Heart left ventricle (tissue), 16 donors: ENCODE measurements around the gene RMND5B. TPM values are rescaled to one million over a fixed set of nuclear protein-coding genes. Genes with fewer than 3 reads are reported as not detected.
A peak's percentile ranks its signal among the peaks of the same experiment; 100 is the strongest.

Experiments
- ATAC-seq, 4 donors: fragments of 200-7000 bp; cut with Tn5 transposase; one replicate each; pipeline ENCODE4 v1.9.1; 2020 to 2022; ENCODE audit warnings: moderate library complexity in 4 of 4, mild to moderate bottlenecking in 3 of 4, moderate number of reproducible peaks in 1 of 4
- DNase-seq, 5 donors: peaks; one replicate each; pipeline ENCODE4 v3.0.0-alpha.2; 2020
- H3K27ac ChIP-seq, 12 donors: fragments of 200-600 bp; sonication (generic) in 4 of 12; one replicate each; pipeline versions ENCODE4 v1.5.0 to v1.8.0; 2016 to 2022; ENCODE audit warnings: mild to moderate bottlenecking in 2 of 12
- H3K27me3 ChIP-seq, 9 donors: fragments of 200-600 bp; sonication (generic) in 2 of 9; one replicate each; pipeline versions ENCODE4 v1.5.1 to v1.8.0; 2016 to 2022; ENCODE audit warnings: mild to moderate bottlenecking in 3 of 9
- H3K36me3 ChIP-seq, 9 donors: fragments of 200-600 bp; sonication (generic) in 2 of 9; one replicate each; pipeline versions ENCODE4 v1.5.0 to v1.8.0; 2018 to 2022; ENCODE audit warnings: mild to moderate bottlenecking in 2 of 9
- H3K4me1 ChIP-seq, 12 donors: fragments of 200-600 bp; sonication (generic) in 4 of 12; one replicate each; pipeline versions ENCODE4 v1.5.0 to v1.8.0; 2016 to 2022; ENCODE audit warnings: mild to moderate bottlenecking in 3 of 12
- H3K4me3 ChIP-seq, 12 donors: fragments of 200-600 bp; sonication (generic) in 4 of 12; one replicate each; pipeline versions ENCODE4 v1.5.0 to v1.8.0; 2017 to 2022; ENCODE audit warnings: mild to moderate bottlenecking in 9 of 12, moderate library complexity in 4 of 12
- H3K9me3 ChIP-seq, 12 donors: fragments of 200-600 bp; sonication (generic) in 4 of 12; one replicate each; pipeline versions ENCODE4 v1.5.0 to v1.8.0; 2016 to 2022; ENCODE audit warnings: mild to moderate bottlenecking in 1 of 12
- POLR2A ChIP-seq, 2 donors: fragments of 450-650 bp; IDR thresholded peaks; one replicate each; pipeline ENCODE4 v1.6.1; 2017; ENCODE audit warnings: antibody characterized with exemption in 2 of 2, mild to moderate bottlenecking in 2 of 2, moderate library complexity in 2 of 2
- WGBS, 4 donors: extraction: QIAGEN DNeasy Blood & Tissue Kit in 2 of 4; methylation state at CpG; one replicate each; pipeline versions ENCODE4 v1.1.5 to v1.1.7; 2013 to 2018; 5-methylcytosine and 5-hydroxymethylcytosine counted together
- intact Hi-C, 10 donors: fragments of 100-400 bp; cut with DNase I; formaldehyde crosslinking; loops; one replicate each; pipeline versions ENCODE4 v1.11.1 to v1.14.2; 2022
- polyA plus RNA-seq, 2 donors: library from polyadenylated mRNA; stranded (reverse); fragments of 200-250 nt; gene quantifications; one replicate each; pipeline ENCODE4 v1.2.3, GENCODE V29; 2013
- total RNA-seq, 9 donors: library from RNA; depleted of rRNA in 2 of 9; stranded (reverse); fragments of >200 nt in 2 of 9; fragmentation: NEBNext Ultra II Directional in 3 of 9; extraction: Animal tissue kit (Norgen Biotek cat#: 25700) in 3 of 9; gene quantifications; one replicate each; pipeline versions ENCODE4 v1.1.0 to v1.2.4, GENCODE V29; 2016 to 2023
- TF ChIP-seq, protein P1 (sequence below), 12 donors: fragments of 200-600 bp; sonication (generic) in 4 of 12; IDR thresholded peaks; one replicate each; pipeline versions ENCODE4 v1.5.0 to v1.8.0; 2018 to 2022; ENCODE audit warnings: antibody characterized with exemption in 12 of 12, mild to moderate bottlenecking in 5 of 12
- donor health status: ischemic (EF 13 %, LVEDD 7.1; RV severe dilation, severe dysfunction).
- donor health status: healthy with polysubstance abuse.
- donor health status: DM: no; HTN: yes; CAD: no.
- donor health status: DM: no; HTN: no; CAD: no.
- donor health status: ischemic (EF 25% LVEDD 6.9; RV normal size, moderate dysfunction).
- donor health status: ischemic (EF 25% LVEDD 5.7; RV mildly dilated, moderate dysfunction).
- donor health status: healthy.
- donor health status: DM: yes; HTN: yes; CAD: no.
- donor health status: ischemic (EF 35%, LVEDD 5.7; RV mildly dilated, moderate dysfunction).
- donor health status: nonischemic (EF 11% LVEDD 7.7; RV severe dilation, severe dysfunction).
- donor health status: DM: yes; HTN: yes; CAD: no.
- donor health status: PGD.
- donor health status: ischemic (EF 29% LVEDD 5.4; RV normal size, mild dysfunction).
- donor health status: nonischemic (EF 23%, LVEDD 6.1; RV moderate dilation, normal function).

The RMND5B gene
- total and polyA plus RNA-seq, 11 donors, result 26.4 to 42.2 (median 32.7) TPM

DNA sequence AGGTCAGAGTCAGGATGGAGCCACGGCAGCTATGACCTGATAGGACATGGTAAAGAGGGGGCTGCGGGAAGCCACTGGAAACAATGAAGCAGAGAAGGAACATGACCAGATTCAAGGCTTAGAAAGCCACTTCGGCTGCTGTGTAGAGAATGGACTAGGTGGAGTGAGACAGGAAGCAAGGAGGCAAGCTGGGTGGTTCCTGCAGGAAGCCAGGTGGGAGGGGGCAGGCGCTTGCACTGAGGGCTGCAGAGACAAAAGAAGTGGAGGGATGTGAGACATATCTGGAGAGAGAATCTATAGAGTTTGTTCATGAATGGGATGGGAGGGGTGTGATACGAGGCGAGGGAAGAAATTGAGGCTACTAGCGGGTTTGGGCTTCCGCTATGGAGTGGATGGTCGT is 36.5 kb upstream of the RMND5B start:
- no peaks in the 10 kb centered on the region for H3K36me3 ChIP-seq
- DNase-seq (peak in 1 of 5 donors; percentile 7), ATAC-seq (no peak)
- intact Hi-C loops, result no loop called here
- peaks cover 0 to 12% (median 0%) of the 10 kb centered on the region in 12 donors for H3K9me3 ChIP-seq
- H3K4me1 ChIP-seq, result no peaks in the 10 kb centered on the region
- H3K27ac ChIP-seq, result no peak overlapping the region
- H3K4me3 ChIP-seq, result no peak overlapping the region
- TF ChIP-seq, protein P1, sequence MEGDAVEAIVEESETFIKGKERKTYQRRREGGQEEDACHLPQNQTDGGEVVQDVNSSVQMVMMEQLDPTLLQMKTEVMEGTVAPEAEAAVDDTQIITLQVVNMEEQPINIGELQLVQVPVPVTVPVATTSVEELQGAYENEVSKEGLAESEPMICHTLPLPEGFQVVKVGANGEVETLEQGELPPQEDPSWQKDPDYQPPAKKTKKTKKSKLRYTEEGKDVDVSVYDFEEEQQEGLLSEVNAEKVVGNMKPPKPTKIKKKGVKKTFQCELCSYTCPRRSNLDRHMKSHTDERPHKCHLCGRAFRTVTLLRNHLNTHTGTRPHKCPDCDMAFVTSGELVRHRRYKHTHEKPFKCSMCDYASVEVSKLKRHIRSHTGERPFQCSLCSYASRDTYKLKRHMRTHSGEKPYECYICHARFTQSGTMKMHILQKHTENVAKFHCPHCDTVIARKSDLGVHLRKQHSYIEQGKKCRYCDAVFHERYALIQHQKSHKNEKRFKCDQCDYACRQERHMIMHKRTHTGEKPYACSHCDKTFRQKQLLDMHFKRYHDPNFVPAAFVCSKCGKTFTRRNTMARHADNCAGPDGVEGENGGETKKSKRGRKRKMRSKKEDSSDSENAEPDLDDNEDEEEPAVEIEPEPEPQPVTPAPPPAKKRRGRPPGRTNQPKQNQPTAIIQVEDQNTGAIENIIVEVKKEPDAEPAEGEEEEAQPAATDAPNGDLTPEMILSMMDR (IDR thresholded peaks at IDR 0.05), result no peak
- no peak for TF ChIP-seq POLR2A (IDR thresholded peaks at IDR 0.05)
- H3K27me3 ChIP-seq, result peaks cover 0 to 5% (median 0%) of the 10 kb centered on the region in 9 donors
- 73 to 77% (median 77%) methylated on average over 9 of the region's 9 CpGs for WGBS, 4 donors

DNA sequence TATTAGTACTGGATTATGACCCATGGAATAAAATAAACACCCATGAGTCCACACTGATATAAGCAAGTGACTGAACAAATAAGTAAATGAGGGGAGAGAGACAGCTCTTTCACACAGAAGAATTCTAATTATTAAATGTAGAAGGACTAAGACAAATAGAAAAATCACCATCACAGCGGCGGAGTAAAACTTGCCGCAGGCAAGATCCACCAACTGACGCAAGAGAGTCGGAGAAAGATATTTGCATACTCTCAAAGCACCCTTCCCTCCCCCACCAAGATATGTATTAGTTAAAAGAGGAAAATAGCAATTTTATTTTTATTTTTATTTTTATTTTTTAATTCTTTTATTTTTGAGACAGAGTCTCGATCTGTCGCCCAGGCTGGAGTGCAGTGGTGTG is 32.1 kb upstream of the RMND5B start:
- TF ChIP-seq, protein P1 (IDR thresholded peaks at IDR 0.05), result no peak
- no peak for TF ChIP-seq POLR2A (IDR thresholded peaks at IDR 0.05)
- no peak for DNase-seq
- WGBS, 4 donors, result 92 to 95% (median 93%) methylated on average over 7 of the region's 7 CpGs
- Histone ChIP-seq H3K4me1 (no peaks in the 10 kb centered on the region), H3K27ac (no peak overlapping the region), H3K36me3 (no peaks in the 10 kb centered on the region), H3K27me3 (peaks cover 0 to 5% (median 0%) of the 10 kb centered on the region in 9 donors), H3K9me3 (no peaks in the 10 kb centered on the region), H3K4me3 (no peak overlapping the region)
- ATAC-seq, result no peak
- intact Hi-C loops, result no loop called here

DNA sequence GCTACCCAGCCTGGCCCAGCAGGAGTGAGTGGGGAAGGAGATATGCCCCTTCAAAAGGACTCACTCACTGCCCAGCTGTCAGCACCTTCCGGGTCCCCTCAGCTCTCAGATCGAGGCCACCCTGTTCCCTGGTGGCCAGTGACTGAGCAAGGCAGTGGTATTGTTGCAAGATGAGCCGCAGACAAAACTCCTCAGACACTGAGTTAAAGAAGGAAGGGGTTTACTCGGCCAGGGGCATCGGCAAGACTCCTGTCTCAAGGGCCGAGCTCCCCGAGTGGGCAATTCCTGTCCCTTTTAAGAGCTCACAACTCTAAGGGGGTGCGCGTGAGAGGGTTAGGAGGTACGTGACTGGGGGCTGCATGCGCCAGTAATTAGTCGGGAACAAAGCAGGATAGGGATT is 27.2 kb upstream of the RMND5B start:
- Histone ChIP-seq H3K36me3 (no peaks in the 10 kb centered on the region), H3K27ac (no peak overlapping the region), H3K4me3 (no peak overlapping the region), H3K27me3 (no peaks in the 10 kb centered on the region), H3K9me3 (no peaks in the 10 kb centered on the region), H3K4me1 (peaks cover 0 to 1% (median 0%) of the 10 kb centered on the region in 12 donors)
- WGBS, 4 donors, result 85 to 91% (median 87%) methylated on average over 12 of the region's 12 CpGs
- TF ChIP-seq, protein P1 (IDR thresholded peaks at IDR 0.05), result no peak
- TF ChIP-seq POLR2A (IDR thresholded peaks at IDR 0.05), result no peak
- intact Hi-C loops, result no loop called here
- peak in 1 of 5 donors; percentile 52 for DNase-seq
- ATAC-seq, result no peak

DNA sequence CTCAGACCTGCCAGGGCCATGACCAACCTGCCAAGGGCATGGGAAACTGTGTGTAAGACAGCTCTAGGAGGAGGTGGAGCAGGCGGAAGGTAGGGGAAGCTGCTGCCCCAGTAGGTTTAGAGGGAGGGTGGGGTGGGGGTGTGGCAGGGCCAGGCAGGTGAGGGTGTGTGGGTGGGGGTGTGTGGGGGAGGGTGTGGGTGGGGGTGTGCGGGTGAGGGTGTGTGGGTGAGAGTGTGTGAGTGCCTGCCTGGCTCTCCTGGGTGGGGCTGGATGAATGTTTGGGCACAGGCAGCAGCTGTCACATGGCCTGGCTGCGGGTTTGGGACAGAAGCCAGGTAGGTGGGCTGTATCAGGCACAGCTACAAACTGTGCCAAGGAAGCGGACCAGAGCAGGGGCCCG is 26.3 kb upstream of the RMND5B start:
- Histone ChIP-seq H3K27me3 (no peaks in the 10 kb centered on the region), H3K27ac (no peak overlapping the region), H3K36me3 (no peaks in the 10 kb centered on the region), H3K9me3 (no peaks in the 10 kb centered on the region), H3K4me3 (no peak overlapping the region), H3K4me1 (peaks cover 0 to 6% (median 0%) of the 10 kb centered on the region in 12 donors)
- ATAC-seq (no peak), DNase-seq (peak in 1 of 5 donors; percentile 40)
- TF ChIP-seq POLR2A (IDR thresholded peaks at IDR 0.05), result no peak
- TF ChIP-seq, protein P1 (IDR thresholded peaks at IDR 0.05), result no peak
- intact Hi-C loops, result no loop called here
- 39 to 52% (median 51%) methylated on average over 4 to 5 of the region's 5 CpGs for WGBS, 4 donors
